Activated naive CD4-positive, alpha-beta T cell (primary cell): Measurements from ENCODE around the gene BRICD5.

Experiments
- DNase-seq, 4 experiments: peaks; one replicate each; lab custom pipeline; 2025; lab: John Stamatoyannopoulos, UW

The BRICD5 gene

GRCh38 chr16:2180962-2181923 is 29.4 kb downstream of the BRICD5 start:
- DNase-seq: no peak

- DNase-seq: no peak
Observed at GRCh38 chr16:2180461-2180860, 30.2 kb downstream of the BRICD5 start.

- no peak for DNase-seq
Observed at GRCh38 chr16:2179576-2179975, 31.1 kb downstream of the BRICD5 start.

- no peak for DNase-seq
Observed at GRCh38 chr16:2179107-2179501, 31.6 kb downstream of the BRICD5 start.

- no peak for DNase-seq
Observed at GRCh38 chr16:2178321-2179106, 32.1 kb downstream of the BRICD5 start.

- no peak for DNase-seq
Observed at GRCh38 chr16:2177561-2177960, 33.1 kb downstream of the BRICD5 start.

- DNase-seq: no peak
Observed at GRCh38 chr16:2177101-2177500, 33.6 kb downstream of the BRICD5 start.

- no peak for DNase-seq
Observed at GRCh38 chr16:2176047-2176446, 34.6 kb downstream of the BRICD5 start.

- no peak for DNase-seq
Observed at GRCh38 chr16:2175454-2175853, 35.2 kb downstream of the BRICD5 start.

- DNase-seq: no peak
Observed at GRCh38 chr16:2174396-2175131, 36.1 kb downstream of the BRICD5 start.

GRCh38 chr16:2173916-2174315 is 36.7 kb downstream of the BRICD5 start:
- no peak for DNase-seq

- no peak for DNase-seq
Observed at GRCh38 chr16:2173366-2173765, 37.3 kb downstream of the BRICD5 start.

GRCh38 chr16:2172688-2173335 is 37.9 kb downstream of the BRICD5 start:
- DNase-seq: no peak

- DNase-seq: no peak
Observed at GRCh38 chr16:2171601-2172178, 39.0 kb downstream of the BRICD5 start.

- DNase-seq: no peak
Observed at GRCh38 chr16:2170587-2171435, 39.9 kb downstream of the BRICD5 start.

GRCh38 chr16:2170080-2170479 is 40.6 kb downstream of the BRICD5 start:
- no peak for DNase-seq

- no peak for DNase-seq
Observed at GRCh38 chr16:2167068-2167638, 43.5 kb downstream of the BRICD5 start.

GRCh38 chr16:2166263-2167067 is 44.2 kb downstream of the BRICD5 start:
- DNase-seq: no peak

- DNase-seq: no peak
Observed at GRCh38 chr16:2165861-2166260, 44.8 kb downstream of the BRICD5 start.
